22Rv1 (cell line): ENCODE results near the gene EIF3A.

Experiments
- ZFX ChIP-seq: fragments of 450-650 bp; IDR thresholded peaks from 2 replicates; pipeline ENCODE4 v1.6.1; 2017; ENCODE audit warnings: antibody characterized with exemption, borderline replicate concordance
- TF ChIP-seq, protein P1 (sequence below): fragments of 450-650 bp; IDR thresholded peaks from 2 replicates; pipeline ENCODE4 v1.5.1; 2017; ENCODE audit warnings: mild to moderate bottlenecking

DNA sequence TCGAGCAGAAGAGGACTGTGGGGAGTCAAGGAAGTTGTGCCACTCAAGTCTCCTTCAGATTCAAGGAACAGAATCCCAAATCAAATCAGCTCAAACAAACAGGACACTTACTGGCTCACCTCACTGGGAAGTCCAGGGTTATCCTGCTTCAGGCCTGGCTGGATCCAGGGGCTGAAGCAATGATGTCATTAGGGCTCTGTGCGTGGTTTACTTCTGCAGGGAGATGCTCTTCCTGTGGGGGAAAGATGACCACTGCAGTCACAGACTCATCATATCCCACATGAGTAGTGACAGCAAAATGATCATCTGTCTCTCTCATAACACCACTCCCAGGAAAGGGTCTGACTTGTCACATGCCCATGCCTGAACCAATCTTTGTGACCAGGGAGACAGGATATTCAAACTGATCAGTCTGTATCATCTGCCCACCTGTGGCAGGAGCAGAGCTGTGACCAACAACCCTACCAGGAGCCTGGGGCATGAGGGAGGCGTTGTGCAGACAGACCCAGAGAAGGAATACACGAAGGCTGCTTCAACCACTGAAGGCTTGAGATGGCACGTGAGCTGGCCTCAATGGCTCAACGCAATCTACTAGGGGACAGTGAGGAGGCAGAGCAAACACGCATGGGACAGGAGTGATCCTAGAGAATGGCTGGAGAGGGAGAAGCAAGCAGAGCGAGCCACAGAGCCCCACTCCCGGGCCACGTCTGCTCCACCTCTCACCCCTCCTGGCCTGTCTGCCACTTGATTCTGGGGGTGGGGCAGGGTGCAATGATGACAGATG is 78.7 kb downstream of the EIF3A start:
- TF ChIP-seq, protein P1, sequence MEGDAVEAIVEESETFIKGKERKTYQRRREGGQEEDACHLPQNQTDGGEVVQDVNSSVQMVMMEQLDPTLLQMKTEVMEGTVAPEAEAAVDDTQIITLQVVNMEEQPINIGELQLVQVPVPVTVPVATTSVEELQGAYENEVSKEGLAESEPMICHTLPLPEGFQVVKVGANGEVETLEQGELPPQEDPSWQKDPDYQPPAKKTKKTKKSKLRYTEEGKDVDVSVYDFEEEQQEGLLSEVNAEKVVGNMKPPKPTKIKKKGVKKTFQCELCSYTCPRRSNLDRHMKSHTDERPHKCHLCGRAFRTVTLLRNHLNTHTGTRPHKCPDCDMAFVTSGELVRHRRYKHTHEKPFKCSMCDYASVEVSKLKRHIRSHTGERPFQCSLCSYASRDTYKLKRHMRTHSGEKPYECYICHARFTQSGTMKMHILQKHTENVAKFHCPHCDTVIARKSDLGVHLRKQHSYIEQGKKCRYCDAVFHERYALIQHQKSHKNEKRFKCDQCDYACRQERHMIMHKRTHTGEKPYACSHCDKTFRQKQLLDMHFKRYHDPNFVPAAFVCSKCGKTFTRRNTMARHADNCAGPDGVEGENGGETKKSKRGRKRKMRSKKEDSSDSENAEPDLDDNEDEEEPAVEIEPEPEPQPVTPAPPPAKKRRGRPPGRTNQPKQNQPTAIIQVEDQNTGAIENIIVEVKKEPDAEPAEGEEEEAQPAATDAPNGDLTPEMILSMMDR = no peak
- no peak for TF ChIP-seq ZFX
